NOMO-1 treated with dmso at 0.1 percent for 144 hours (cell line): ENCODE results near the gene RGS3.
"Not testable (repeated sequence)": the region's sequence is repeated elsewhere in the genome, so short reads cannot be mapped to it uniquely, and the experiment has no call there.

Experiments used
- DNase-seq: peaks from one replicate; lab custom pipeline; 2025; ENCODE audit not compliant: unreplicated experiment; lab: John Stamatoyannopoulos, UW

RGS3 gene

DNA sequence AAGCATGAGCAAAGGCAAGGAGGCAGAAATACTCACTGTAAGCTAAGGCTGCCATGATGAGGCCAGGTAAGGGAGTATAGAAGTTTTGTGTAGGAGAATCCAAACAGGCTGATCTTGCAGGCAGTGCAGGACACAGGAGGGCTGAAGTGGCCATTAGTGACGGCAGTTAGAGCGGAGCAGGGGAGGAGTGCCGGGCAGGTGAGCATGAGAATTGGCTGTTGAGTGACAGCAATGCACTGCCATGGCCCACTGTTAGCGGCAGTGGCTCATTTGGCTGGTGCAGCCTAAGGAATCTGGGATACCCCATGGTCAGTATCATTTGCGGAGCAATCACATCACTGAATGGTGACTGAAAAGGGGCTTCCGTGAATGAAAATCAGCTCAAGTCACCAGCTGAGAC, 22.8 kb downstream of the RGS3 start:
- no peak for DNase-seq

DNA sequence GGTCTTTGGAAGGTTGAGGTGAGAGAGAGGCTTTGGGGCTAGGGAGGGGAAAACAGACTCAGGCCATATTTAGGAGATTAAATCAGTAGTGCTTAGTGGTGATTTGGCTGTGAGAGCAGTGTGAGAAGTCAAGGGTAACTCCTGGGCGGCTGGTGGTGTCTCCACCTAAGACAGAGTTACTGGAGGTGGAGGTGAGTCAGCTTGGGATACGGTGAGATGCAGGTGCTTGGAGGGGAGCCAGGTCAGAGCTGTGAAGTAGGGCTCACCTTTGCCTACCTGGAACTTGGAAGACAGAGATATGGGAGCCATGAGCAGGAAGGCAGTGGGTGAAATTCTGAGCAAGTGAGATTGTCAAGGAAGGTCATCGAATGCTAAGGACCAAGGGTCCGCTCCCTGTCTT, 24.5 kb downstream of the RGS3 start:
- DNase-seq: no peak

DNA sequence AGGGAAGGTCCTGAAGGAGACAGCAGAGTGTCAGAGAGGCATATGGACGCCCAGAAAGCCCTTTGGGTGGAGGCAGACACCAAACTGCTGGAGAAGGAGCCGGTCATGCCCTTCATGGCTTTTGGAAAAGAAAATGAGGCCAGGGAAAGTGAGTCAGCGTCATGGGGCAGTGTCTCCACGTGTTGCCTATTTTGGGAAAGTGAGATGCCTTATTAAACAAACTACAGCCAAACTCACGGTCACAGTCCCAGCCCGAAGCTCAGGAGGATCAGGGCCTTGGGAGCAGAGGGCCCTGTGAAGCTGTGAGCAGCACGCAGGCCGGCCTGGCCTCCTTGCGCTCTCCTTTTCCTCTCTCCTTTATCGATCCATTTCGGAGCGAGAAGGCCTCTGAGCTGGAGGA, 25.0 kb downstream of the RGS3 start:
- DNase-seq: no peak

DNA sequence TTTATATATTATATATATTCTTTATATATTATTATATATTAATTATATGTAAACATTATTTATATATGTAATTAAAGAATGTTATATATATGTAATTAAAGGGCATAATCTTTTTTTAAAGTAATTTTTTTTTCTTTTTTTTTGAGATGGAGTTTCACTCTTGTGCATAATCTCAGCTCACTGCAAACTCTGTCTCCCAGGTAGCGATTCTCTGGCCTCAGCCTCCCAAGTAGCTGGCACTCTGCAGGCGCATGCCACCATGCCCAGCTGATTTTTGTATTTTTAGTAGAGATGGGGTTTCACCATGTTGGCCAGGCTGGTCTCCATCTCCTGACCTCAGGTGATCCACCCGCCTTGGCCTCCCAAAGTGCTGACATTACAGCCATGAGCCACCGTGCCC, 27.6 kb downstream of the RGS3 start:
- not testable (repeated sequence) for DNase-seq

DNA sequence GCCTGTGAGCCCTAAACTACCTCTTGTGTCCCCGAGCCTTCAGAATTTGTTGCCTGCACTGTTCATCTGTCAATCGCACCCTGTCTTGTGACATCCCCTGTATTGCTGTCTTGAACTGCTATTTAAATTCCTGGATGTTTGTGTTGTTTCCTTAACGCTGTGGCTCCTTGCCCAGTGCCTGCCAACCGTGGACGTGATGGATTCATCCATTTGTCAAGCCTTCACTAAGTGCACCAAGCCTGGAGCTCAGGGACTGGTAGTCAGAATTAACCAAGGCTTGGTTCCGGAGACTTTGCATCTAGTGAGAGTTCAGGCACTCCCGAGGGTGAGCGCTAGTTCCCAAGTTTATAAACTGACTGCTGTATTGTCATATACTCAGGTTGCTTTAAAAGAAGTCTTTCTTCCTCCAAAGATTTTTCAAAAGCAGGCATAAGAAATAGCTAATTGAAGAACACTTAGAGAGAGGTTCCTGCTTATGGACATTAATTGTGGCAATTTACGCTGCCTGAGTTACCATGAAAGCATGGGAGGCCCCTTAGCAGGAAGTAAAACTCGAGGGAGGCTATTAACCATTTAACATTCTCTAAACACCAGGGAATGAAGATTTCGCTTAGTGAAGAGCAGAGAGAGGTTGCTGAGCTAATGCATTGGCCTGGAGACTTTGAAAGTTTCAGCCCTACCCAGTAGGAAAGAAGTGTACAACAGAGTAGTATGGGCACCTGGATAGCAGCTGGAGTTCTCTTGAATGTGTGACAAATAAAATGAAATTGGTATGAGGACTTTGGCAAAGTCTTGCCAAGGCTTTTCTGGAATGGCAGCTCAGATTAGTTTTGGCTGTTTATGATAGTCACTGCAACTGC, 29.0 kb downstream of the RGS3 start:
- peak; percentile 45 for DNase-seq

DNA sequence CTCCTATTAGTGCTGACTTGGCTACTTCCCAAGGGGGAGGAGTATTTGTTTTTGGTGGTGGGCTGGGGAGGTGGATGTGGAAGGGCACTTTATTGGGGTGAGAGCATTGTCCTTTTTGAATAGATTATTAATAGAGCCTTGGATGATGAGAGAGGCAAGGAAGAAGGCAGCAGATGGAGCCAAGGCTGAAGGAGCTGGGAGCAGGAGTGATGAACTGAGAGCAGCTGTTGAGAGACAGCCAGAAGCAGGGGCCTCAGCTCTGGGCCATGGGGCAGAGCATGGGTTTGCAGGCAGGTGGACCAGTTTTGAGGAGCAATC, 29.6 kb downstream of the RGS3 start:
- DNase-seq: no peak

DNA sequence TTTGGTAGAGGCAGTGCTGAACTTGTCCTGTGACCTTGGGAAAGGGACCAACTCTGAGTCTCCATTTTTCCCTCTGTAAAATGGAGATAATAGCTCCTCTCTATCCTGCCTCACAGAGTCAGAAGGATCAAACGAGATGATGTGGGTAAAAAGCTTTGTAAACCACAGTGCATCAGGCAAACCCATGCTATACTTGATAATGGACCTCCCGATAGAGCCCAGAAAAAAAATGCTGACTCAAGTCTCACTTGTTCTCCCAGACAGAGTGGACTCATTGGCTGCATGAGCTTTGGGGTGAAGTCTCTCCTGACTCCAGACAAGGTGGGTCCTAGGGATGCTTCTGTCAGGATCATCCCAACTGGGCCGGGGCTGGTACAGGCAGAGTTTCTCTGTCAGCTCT, 32.0 kb downstream of the RGS3 start:
- DNase-seq: no peak

DNA sequence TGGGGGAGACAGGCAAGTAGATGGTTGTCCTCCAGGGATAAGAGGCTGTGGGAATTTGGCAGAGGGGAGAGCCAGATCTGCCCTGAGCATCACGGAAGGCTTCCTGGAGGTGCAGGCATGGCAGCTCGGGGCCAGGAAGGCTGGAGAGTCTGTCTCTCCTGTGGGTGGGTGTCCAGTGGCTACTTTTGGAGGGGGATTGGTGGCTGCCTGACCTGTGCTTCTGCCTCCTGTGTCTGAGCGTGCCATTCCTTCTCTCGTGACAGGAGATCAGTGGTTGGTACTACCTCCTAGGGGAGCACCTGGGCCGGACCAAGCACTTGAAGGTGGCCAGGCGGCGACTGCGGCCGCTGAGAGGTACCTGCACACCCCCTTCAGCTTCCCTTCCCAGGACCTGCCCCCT, 33.5 kb downstream of the RGS3 start:
- DNase-seq: no peak

DNA sequence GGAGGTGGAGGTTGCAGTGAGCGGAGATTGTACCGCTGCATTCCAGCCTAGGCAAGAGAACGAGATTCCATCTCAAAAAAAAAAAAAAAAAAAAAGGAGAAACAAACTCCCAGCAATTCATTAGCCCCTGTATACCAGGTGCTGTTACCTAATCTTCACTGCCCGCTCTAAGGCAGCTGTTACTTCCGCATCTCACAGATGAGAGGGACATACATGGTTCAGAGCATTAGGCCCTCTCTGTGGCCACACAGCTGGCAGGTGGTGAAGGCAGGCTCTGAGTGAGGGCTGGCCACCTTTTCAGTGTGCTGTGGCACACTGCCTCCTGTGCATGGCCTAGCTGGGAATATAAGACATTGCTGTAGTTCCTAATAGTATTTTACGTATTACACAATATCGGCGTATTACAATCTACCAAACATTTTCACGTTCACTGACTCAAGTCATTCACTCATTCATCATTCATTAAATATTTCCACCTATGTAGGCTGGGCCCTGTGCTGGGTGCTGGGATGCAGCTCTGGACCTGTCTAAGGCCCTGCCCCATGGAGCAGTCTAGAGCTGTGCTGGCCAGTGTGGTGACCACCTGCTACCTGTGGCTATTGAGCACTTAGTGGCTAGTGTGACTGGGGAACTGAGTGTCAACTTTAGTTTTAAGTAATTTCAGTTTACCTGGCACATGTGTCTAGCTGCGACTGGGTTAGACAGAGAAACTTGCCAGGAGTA, 35.8 kb downstream of the RGS3 start:
- no peak for DNase-seq

DNA sequence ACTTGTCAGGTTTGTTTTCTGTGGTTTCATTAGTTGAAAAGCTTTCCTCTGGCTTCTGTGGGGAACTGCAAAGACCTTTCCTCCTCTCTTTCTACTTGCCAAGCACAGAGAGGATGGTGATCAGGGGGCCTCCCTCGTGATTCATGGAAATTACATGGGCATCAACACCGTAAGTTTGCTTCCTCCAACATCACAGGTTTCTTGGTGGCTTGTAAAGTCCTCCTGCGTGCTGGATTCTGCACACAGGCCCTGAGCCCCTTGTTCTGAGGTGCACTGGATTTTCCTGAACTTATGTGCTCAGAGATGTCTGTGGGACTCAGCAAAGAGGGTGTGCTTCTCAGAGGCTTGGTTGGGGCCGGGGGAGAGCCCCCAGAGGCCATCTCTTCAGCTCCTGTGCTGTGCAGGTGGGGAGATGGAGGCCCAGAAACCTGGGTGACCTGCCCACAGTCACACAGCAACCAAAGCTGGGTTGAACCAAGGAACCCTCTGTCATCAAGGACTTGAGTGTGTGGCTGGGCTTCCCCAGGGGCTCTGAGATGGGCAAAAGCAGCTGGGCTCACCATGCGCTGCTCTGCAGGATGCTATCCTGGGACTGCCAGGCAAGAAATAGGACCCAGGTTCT, 36.5 kb downstream of the RGS3 start:
- DNase-seq: no peak

DNA sequence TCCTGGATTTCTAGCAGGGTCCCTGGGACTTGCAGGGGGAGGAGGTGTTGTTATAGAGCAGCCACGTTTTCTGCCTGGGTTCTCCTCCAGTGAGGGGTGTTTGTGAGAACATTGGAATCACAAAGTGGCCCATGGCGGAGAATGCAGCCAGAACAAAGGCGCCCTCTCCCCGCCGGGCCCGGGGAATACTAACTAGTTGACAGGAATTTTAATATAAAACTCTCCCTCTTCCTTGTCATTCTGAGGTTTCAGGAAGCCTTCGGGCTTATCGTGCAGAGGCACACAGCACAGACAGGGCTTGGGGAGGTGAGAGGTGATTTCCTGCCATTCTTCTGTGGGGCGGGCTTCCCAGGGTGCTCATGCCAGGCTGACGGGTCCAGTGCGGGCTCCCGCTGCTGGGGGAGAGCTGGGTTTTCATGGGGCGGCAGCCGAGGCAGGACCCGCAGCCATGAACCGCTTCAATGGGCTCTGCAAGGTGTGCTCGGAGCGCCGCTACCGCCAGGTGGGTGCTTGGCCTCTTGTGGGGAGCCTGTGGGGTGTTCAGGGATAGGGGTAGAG, 37.7 kb downstream of the RGS3 start:
- DNase-seq: no peak

DNA sequence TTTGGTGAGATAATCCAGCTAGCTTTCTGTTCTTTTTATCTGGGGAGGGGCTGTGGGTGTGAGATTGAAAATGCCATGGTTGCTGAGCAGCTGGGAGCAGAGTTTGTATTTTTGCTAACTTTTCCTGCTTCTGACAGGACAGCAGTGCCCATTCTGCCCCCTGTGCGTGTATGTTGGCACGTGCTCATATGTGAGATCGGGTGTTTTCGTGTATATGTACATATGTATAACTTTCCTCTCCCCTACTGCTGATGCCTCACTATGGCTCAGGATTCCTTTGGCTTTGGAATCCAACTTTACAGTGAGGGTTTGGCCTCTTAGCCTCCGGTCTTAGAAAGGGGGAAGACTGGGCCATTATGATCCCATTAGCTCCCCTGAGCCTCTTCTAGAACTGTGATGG, 38.3 kb downstream of the RGS3 start:
- DNase-seq: no peak

DNA sequence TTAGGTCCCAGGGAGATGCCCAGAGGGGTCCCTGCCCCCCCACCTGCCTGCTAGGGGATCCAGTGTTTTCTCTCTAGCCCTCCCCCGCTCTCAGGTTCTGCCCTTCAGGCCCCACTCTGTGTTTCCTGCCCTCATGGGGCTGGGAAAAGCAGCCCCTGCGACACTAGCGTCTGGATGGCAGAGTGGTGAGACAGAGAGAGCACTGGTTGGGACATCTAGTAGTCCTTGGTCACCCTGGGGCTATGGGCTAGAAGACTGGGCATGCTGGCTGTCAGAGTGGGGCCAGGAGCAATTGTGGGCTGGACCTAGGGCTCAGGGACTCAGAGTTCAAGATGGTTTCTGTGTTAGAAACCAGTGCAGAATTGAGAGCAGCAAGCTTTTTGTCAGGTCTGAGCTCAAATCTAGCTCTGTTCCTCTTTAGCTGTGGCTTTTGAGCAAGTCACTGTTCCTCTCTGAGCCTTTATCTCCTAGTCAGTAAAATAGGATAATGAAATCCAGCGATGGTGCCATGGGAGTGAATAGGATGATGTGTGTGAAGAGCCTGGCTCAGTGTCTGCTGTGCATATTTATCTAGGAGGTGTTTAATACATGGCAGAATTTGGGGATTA, 39.0 kb downstream of the RGS3 start:
- DNase-seq: no peak

DNA sequence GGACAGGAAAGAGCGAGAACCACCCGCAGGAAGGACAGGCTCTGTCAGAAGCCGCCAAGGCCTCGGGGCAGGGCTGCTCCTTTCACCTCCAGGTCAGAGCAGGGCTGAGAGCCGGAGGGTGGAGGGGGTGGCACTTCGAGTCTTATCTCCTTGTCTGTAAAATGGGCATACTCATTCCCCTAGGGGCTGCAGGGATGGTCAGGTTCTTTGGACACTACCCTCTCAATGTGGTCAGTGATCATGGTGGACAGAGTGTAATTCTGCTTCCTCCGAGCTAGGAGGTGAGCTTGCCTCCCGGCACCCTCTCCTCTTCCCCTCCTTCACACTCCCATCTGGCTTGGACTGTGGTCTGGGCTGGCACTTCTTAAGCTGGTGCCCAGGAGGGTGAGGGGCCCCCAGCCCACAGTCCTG, 39.6 kb downstream of the RGS3 start:
- DNase-seq: no peak

DNA sequence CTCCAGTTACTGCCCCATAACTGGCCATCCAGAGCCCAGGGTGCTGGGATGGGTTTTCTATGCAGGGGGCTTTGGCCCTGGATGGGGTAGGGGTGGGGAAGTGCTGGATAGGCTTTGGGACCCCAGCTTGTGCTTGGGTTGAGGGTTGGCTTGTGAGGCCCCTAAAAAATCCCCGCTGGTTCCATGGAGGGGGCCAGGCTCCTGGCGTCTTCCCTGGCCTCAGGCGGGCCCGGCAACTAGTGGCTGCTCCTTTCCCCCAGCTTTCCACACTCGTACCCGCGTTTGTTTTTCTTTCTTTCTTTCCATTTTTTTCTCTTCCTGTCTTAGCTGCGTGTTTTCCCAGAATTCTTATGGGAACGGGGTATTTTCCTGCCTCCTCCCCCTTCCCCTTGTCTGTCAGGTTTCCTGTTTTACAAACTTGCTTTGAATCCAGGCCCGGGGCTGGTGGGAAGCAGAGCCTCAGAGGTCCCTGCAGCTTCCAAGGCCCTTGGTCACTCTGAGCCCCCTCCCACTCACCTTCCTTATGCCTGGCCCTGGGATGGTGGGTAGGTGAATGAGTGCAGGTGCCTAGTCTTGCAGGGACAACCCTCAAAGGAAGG, 40.2 kb downstream of the RGS3 start:
- DNase-seq: no peak

DNA sequence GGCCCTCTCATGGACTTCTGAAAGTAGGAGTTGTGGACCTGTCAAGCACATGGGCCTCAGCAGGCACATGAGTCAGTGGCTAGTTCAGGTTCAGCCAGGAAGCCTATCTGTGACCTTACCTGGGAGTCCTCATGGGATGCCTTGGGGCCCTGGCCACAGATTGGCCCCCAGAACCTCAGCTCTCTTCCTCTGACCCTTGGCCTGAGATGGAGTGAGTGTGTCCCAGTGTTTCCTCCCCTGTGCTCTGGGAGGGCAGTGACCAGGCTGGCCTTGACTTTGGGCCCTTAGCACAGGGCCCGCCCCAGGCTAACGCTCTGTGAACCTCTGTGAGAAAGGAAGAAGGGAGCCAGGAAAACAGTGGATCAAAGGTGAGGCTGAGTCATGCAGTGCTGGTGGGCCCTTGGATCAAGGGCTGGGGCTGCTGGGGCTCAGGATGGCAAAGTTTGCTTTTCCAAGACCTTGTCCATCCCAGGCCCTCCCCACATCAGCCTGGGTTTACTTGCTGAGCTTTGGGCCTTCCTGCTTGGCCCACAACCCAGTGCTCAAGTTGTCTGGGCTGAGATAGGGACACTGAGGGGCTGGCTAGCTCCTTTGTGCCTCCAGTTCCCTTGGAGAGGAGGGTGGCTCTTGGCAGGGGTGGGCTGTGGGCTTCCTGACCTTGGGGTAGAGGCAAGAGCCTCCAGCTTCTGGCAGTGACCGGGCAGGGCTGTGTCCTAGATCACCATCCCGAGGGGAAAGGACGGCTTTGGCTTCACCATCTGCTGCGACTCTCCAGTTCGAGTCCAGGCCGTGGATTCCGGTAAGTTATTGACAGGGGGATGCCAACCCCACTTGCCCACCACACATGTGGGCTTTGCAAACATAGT, 41.4 kb downstream of the RGS3 start:
- DNase-seq: no peak

DNA sequence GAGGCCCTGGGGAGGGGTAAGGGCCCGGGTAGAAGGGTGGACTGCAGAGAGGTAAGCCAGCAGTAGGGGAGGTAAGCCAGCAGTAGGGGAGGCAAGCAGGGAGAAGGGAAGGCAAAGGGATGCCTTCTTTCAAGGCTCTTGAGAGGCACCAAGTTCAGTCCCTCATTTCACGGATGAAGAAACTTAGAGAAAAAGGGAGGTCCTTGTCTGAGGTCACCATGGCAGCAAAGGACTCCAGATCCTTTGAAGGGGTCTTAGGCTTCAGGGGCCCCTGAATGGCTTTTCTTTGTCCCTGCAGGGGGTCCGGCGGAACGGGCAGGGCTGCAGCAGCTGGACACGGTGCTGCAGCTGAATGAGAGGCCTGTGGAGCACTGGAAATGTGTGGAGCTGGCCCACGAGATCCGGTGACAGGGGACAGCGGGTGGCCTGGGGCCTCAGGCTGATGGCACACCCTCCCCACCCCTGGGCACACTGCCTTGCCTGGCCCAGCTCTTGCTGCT, 42.6 kb downstream of the RGS3 start:
- DNase-seq: no peak

DNA sequence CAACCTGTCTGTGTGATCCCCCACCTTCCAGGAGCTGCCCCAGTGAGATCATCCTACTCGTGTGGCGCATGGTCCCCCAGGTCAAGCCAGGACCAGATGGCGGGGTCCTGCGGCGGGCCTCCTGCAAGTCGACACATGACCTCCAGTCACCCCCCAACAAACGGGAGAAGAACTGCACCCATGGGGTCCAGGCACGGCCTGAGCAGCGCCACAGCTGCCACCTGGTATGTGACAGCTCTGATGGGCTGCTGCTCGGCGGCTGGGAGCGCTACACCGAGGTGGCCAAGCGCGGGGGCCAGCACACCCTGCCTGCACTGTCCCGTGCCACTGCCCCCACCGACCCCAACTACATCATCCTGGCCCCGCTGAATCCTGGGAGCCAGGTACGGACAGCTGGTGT, 43.7 kb downstream of the RGS3 start:
- DNase-seq: no peak

DNA sequence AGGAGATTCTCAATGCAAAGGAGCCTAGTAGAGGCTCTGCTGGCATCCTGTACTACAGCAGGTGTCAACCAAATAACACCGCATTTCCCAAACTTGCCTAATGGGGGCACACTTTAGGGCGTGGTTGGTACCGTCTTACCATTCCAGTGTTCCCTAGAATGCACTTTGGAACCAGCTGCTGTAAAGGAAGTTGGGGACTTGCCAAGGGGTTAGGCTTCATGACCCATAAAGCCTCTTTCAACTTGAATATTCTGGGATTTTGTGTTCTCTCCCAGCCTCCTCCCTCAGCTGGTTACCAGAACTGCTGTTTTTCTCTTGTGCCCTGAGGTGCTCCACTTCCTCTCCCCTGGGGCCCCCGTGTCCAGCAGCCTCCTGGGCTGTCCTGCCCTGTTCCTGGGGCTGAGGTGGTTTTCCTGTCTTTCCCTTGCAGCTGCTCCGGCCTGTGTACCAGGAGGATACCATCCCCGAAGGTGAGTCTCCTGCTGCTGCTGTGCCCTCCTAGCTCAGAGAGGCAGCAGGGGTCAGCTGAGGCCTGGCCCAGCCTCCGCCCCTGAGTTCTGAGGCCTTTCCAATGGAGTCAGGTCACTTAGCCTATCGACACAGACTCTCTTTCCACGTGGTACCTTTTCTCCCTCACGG, 44.7 kb downstream of the RGS3 start:
- DNase-seq: no peak

DNA sequence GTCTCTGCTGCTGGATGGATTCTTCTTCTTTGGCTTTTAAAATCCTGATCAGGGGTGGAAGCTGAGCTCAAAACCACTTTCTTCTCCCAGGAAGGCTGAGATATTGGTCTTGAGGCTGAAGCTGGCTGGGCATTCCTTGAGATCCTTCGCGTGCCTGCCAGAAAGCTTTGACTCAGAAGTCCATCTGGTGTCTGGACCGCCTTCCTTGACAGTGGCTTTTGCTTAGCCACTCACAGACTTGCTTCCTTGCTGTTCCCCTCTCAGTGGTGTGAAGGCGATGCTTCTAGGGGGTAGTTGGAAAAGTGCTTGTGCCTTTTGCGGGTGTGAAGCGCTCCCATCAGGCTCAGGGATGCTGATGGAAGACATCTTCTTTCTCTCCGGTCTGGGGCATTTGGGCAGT, 45.9 kb downstream of the RGS3 start:
- DNase-seq: no peak
